Ascending aorta (tissue), 2 donors: ENCODE results near the gene LAGE3. TPM values are rescaled to one million over a fixed set of nuclear protein-coding genes. Genes with fewer than 3 reads are reported as not detected.

Experiments used
- DNase-seq, 2 donors: peaks; one replicate each; pipeline ENCODE4 v3.0.0-alpha.2; 2019; ENCODE audit warnings: low spot score in 2 of 2
- H3K27ac ChIP-seq, 2 donors: fragments of 200-600 bp; sonication (generic); one replicate each; pipeline ENCODE4 v1.5.1; 2016 to 2017; ENCODE audit warnings: mild to moderate bottlenecking in 1 of 2
- H3K27me3 ChIP-seq: fragments of 200-600 bp; sonication (generic); one replicate; pipeline ENCODE4 v1.5.1; 2017
- H3K36me3 ChIP-seq, 2 donors: fragments of 200-600 bp; sonication (generic); one replicate each; pipeline ENCODE4 v1.5.1; 2016
- H3K4me1 ChIP-seq, 2 donors: fragments of 200-600 bp; sonication (generic); one replicate each; pipeline ENCODE4 v1.5.1; 2016 to 2017; ENCODE audit warnings: mild to moderate bottlenecking in 1 of 2
- H3K4me3 ChIP-seq, 2 donors: fragments of 200-600 bp; sonication (generic); one replicate each; pipeline ENCODE4 v1.5.1; 2016 to 2017; ENCODE audit warnings: mild to moderate bottlenecking in 1 of 2
- H3K9me3 ChIP-seq, 2 donors: fragments of 200-600 bp; sonication (generic); one replicate each; pipeline ENCODE4 v1.5.1; 2016
- intact Hi-C: fragments of 100-400 bp; cut with DNase I; formaldehyde crosslinking; loops from one replicate; pipeline ENCODE4 v1.15.1; 2023
- total RNA-seq: library from RNA; depleted of rRNA; stranded (reverse); fragments of >200 nt; gene quantifications from one replicate; pipeline ENCODE4 v1.1.0, GENCODE V29; 2016
- TF ChIP-seq, protein P1 (sequence below), 3 experiments: fragments of 200-600 bp in 2 of 3; fragments of 450-650 bp in 1 of 3; sonication (generic) in 2 of 3; IDR thresholded peaks; one replicate each; pipeline ENCODE4 v1.5.1; 2016 to 2019; ENCODE audit warnings: antibody characterized with exemption in 3 of 3, mild to moderate bottlenecking in 1 of 3, moderate library complexity in 1 of 3

Gene LAGE3
- total RNA-seq, 1 donor from 2014 or later = 52.0 TPM

- H3K4me3 ChIP-seq = no peak overlapping the region
- no peaks in the 10 kb centered on the region for H3K27me3 ChIP-seq
- H3K36me3 ChIP-seq = peaks cover 65 to 67% of the 10 kb centered on the region in 2 donors
- no peaks in the 10 kb centered on the region for H3K9me3 ChIP-seq
- H3K4me1 ChIP-seq = no peaks in the 10 kb centered on the region
- no peak overlapping the region for H3K27ac ChIP-seq
- DNase-seq = no peak
- TF ChIP-seq, protein P1, sequence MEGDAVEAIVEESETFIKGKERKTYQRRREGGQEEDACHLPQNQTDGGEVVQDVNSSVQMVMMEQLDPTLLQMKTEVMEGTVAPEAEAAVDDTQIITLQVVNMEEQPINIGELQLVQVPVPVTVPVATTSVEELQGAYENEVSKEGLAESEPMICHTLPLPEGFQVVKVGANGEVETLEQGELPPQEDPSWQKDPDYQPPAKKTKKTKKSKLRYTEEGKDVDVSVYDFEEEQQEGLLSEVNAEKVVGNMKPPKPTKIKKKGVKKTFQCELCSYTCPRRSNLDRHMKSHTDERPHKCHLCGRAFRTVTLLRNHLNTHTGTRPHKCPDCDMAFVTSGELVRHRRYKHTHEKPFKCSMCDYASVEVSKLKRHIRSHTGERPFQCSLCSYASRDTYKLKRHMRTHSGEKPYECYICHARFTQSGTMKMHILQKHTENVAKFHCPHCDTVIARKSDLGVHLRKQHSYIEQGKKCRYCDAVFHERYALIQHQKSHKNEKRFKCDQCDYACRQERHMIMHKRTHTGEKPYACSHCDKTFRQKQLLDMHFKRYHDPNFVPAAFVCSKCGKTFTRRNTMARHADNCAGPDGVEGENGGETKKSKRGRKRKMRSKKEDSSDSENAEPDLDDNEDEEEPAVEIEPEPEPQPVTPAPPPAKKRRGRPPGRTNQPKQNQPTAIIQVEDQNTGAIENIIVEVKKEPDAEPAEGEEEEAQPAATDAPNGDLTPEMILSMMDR (IDR thresholded peaks at IDR 0.05) = no peak
- intact Hi-C loops = no loop called here
Observed at GRCh38 chrX:154468217-154468616, 10.9 kb downstream of the LAGE3 start.

DNA sequence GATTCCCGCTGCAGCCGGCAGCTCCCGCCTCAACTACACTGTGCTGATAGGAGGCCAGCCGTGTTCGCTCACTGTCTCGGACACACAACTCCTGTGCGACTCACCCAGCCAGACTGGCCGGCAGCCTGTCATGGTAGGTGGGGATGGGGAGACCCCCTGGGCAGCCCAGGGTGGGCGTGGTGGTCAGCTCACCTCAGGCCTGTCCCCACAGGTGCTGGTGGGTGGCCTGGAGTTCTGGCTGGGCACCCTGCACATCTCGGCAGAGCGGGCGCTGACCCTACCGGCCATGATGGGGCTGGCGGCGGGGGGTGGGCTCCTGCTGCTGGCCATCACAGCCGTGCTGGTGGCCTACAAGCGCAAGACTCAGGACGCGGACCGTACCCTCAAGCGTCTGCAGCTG is 11.5 kb downstream of the LAGE3 start:
- intact Hi-C loops = no loop called here
- H3K36me3 ChIP-seq = peaks cover 59 to 67% of the 10 kb centered on the region in 2 donors
- DNase-seq = no peak
- no peaks in the 10 kb centered on the region for H3K27me3 ChIP-seq
- TF ChIP-seq, protein P1 (IDR thresholded peaks at IDR 0.05) = no peak
- H3K9me3 ChIP-seq = no peaks in the 10 kb centered on the region
- H3K4me1 ChIP-seq = no peaks in the 10 kb centered on the region
- H3K4me3 ChIP-seq = no peak overlapping the region
- H3K27ac ChIP-seq = no peak overlapping the region

DNA sequence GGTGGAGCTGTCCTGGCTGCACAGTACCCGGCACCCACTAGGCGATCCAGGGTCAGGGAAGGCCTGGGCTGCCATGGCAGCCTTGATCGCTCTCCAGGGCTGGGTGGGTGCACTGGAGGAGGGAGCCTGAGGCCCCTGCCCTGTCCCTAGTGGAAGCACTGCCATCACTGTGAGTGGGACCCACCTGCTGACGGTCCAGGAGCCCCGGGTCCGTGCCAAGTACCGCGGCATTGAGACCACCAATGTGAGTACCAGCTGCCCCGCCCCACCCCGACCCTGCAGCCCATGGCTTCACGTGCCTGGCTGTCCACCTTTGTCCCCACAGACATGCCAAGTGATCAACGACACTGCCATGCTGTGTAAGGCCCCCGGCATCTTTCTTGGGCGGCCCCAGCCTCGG is 12.2 kb downstream of the LAGE3 start:
- Histone ChIP-seq H3K27ac (no peak overlapping the region), H3K27me3 (no peaks in the 10 kb centered on the region), H3K36me3 (peaks cover 59 to 67% of the 10 kb centered on the region in 2 donors), H3K9me3 (no peaks in the 10 kb centered on the region), H3K4me3 (no peak overlapping the region), H3K4me1 (no peaks in the 10 kb centered on the region)
- intact Hi-C loops = no loop called here
- DNase-seq = no peak
- TF ChIP-seq, protein P1 (IDR thresholded peaks at IDR 0.05) = no peak

GRCh38 chrX:154466036-154466435 is 13.0 kb downstream of the LAGE3 start:
- no peak for DNase-seq
- TF ChIP-seq, protein P1 (IDR thresholded peaks at IDR 0.05) = no peak
- Histone ChIP-seq H3K27ac (no peak overlapping the region), H3K9me3 (no peaks in the 10 kb centered on the region), H3K4me1 (no peaks in the 10 kb centered on the region), H3K36me3 (peaks cover 59 to 63% of the 10 kb centered on the region in 2 donors), H3K4me3 (no peak overlapping the region), H3K27me3 (no peaks in the 10 kb centered on the region)
- intact Hi-C loops = no loop called here

DNA sequence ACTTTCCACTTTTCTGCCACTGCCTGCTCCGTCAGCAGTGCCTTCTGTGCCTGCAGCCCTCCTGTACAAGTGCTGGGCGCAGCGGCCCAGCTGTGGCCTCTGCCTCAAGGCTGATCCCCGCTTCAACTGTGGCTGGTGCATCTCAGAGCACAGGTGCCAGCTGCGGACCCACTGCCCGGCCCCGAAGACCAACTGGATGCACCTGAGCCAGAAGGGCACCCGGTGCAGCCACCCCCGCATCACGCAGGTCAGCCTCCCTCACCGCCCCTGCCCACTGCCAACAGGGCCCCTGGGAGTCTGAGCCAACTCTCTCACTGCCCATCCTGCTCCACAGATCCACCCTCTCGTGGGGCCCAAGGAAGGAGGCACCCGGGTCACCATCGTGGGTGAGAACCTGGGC is 13.5 kb downstream of the LAGE3 start:
- TF ChIP-seq, protein P1 (IDR thresholded peaks at IDR 0.05) = no peak
- H3K4me1 ChIP-seq = no peaks in the 10 kb centered on the region
- no peak overlapping the region for H3K27ac ChIP-seq
- H3K36me3 ChIP-seq = peaks cover 58 to 60% of the 10 kb centered on the region in 2 donors
- intact Hi-C loops = no loop called here
- no peaks in the 10 kb centered on the region for H3K27me3 ChIP-seq
- no peak overlapping the region for H3K4me3 ChIP-seq
- no peak for DNase-seq
- H3K9me3 ChIP-seq = no peaks in the 10 kb centered on the region

DNA sequence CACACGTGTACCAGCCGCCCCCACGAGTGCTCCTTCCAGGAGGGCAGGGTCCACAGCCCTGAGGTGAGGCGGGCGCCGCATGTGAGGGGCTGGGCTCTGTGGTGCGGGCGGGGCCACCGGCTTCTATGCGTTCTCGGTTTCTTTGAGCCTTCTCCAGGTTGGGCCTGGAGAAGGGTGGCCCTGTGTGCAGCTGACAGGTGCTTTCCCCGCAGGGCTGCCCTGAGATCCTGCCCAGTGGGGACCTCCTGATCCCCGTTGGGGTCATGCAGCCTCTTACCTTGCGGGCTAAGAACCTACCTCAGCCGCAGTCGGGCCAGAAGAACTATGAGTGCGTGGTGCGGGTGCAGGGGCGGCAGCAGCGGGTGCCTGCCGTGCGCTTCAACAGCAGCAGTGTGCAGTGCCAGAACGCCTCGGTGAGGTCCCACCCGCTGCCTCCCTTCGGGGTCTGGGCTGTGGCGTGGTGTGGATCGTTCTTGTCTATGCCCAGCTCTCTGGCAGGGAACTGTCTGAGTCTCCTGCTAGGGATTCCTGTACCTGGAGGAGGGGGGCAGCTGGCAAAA is 14.2 kb downstream of the LAGE3 start:
- H3K27ac ChIP-seq = no peak overlapping the region
- H3K36me3 ChIP-seq = peaks cover 51 to 53% of the 10 kb centered on the region in 2 donors
- TF ChIP-seq, protein P1 (IDR thresholded peaks at IDR 0.05) = no peak
- no peak for DNase-seq
- intact Hi-C loops = no loop called here
- no peaks in the 10 kb centered on the region for H3K27me3 ChIP-seq
- no peak overlapping the region for H3K4me3 ChIP-seq
- no peaks in the 10 kb centered on the region for H3K4me1 ChIP-seq
- H3K9me3 ChIP-seq = no peaks in the 10 kb centered on the region
